Stimulated activated CD8-positive, alpha-beta memory T cell treated with anti-CD3 and anti-CD28 coated beads, Interleukin-15, amount 100 ng/mL, for 4 hours (primary cell): ENCODE results near the gene MYLK2.
A peak's percentile ranks its signal among the peaks of the same experiment; 100 is the strongest.

Experiments
- DNase-seq, 2 donors: peaks; one replicate each; pipeline ENCODE4 v3.0.0-alpha.2; 2020; ENCODE audit warnings: low read depth in 2 of 2

The MYLK2 gene

DNA sequence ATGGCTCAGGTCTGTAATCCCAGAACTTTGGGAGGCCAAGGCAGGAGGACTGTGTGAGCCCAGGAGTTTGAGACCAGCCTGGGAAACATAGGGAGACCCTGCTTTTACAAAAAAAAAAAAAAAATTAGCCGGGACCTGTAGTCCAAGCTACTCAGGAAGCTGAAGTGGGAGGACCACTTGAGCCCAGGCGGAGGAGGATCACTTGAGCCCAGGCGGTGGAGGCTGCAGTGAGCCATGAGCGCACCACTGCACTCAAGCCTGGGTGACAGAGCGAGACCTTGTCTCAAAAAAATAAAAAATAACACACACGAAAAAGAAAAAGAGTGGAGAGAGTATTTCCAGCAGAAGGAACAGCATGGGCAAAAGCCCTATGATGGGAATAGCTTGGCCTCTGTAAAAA, 53.2 kb downstream of the MYLK2 start:
- no peak for DNase-seq

- DNase-seq: no peak
Measured at GRCh38 chr20:31875671-31876070, 56.5 kb downstream of the MYLK2 start.

GRCh38 chr20:31877684-31878083, 58.5 kb downstream of the MYLK2 start:
- DNase-seq: no peak

GRCh38 chr20:31879143-31879987, 60.2 kb downstream of the MYLK2 start:
- peak; percentile 51 to 56 for DNase-seq

DNA sequence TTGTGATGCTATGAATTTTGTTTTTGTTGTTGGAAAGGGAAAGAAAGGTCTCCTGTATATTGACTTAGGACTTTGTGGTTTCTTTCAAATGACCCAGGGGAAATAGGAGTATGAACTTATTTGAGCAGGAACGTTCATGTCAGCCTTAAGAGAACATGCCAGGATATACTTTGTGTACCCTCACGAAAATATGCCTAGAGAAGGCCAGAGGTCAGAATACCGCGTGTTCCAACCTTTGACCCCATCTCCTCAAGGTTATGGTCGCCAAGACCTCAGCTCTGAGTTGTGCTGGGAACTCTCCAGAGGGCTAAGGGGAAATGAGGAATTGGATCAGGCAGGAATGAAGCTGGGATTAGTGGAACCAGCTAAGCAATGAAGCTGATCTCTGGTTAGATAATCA, 62.8 kb downstream of the MYLK2 start:
- no peak for DNase-seq

GRCh38 chr20:31883829-31884228, 64.7 kb downstream of the MYLK2 start:
- no peak for DNase-seq
